Fibroblast of skin of left biceps (primary cell): Measurements from ENCODE around the gene ADARB2.

Source experiments
- DNase-seq, 2 experiments: peaks; one replicate each; pipeline ENCODE4 v3.0.0-alpha.2; 2013; ENCODE audit warnings: low read depth in 2 of 2

The ADARB2 gene

DNA sequence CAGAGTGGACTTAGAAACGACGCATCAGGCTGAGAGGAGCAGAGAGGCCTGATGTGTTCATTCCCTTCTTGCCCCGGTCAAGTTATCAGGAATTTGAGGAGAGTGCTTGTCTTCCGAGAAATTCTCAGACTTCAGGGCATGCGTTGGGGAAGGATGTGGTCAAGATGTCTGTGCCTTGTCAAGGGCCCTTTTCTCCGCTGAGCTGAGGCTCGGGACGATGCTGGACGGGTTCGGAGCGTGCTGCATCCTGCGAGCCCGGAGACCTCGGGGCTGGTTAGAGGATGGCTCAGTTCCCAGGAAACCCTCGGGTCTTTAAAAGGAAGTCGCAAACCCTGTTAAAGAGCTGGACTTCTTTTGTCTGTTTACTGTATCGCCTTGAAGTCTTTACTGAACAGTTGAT, 325.4 kb downstream of the ADARB2 start:
- no peak for DNase-seq

DNA sequence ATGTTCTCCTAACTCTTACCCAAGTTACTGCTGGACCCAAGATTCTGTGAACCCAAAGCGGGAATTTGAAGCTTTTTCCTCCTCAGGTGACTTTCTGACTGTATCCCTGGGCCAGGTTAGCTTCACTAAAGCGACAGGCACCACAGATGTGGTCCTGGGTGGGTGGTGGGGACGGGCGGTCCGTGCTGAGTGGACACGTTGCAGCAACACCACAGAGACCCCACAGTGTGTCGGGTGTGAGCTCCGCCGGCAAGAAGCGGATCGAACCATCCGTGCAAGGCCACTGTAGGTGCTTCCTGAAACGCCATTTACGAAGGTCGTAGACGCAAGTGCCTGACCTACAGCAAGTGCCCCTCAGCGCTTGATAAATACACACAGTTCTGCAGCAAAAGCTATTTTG, 325.9 kb downstream of the ADARB2 start:
- no peak for DNase-seq

DNA sequence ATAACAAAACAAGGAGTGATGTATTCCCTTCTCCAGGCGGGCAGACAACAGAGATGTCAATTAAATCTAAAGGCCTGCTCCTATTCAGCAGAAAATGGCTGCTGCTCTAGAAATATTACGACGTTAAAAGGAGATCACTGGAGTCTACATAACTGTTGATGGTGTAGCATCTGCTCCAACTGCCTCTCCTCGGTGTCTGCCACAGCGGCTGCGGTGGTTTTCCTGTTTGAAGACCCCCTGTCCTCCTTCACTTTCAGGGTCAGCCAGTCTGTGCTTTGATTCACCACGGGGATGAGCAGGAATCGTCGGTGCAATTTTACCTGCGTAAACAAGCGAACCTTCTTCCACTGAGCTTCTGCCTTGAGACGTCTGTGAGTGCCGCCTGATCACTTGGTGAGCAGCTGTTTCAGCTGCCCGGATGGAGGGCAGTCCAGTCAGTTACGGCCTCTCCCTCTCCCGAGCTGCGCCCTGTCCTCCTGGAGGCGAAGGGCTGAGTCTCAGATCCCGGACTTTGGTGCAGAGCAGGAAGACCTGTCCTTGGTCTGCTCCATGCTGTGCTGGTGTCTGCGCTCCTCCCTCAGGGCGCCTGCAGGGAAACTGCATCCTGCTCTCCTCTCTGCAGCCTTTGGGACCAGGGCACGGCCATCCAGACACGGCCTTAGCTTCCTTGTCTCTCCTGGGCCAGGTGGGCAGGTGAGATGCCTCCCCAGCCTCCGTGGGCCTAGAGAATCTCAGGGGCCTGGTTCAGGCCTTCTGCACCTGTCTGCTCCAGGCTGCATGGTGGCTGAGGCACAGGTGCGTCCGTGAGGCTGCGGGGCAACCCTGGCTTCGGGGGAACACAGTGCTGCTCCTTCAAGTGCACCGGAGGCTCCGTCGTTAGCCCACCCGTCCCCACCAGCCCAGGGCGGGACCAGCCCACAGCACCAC, 326.6 kb downstream of the ADARB2 start:
- DNase-seq, result no peak

DNA sequence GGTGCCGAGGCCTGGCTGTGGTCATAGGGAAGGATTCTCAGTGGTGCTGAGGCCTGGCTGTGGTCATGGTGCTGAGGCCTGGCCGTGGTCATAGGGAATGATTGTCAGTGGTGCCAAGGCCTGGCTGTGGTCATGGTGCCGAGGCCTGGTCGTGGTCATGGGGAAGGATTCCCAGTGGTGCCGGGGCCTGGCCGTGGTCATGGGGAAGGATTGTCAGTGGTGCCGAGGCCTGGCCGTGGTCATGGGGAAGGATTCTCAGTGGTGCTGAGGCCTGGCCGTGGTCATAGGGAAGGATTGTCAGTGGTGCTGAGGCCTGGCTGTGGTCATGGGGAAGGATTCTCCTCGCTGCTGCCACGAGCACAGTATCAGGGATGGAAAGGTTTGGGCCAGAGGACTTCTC, 327.3 kb downstream of the ADARB2 start:
- no peak for DNase-seq

DNA sequence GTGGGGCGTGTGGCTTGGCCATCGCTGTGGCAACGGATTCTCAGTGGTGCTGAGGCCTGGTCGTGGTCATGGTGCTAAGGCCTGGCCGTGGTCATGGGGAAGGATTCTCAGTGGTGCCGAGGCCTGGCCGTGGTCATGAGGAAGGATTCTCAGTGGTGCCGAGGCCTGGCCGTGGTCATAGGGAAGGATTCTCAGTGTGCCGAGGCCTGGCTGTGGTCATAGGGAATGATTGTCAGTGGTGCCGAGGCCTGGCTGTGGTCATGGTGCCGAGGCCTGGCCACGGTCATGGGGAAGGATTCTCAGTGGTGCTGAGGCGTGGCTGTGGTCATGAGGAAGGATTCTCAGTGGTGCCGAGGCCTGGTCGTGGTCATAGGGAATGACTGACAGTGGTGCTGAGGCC, 327.9 kb downstream of the ADARB2 start:
- no peak for DNase-seq

DNA sequence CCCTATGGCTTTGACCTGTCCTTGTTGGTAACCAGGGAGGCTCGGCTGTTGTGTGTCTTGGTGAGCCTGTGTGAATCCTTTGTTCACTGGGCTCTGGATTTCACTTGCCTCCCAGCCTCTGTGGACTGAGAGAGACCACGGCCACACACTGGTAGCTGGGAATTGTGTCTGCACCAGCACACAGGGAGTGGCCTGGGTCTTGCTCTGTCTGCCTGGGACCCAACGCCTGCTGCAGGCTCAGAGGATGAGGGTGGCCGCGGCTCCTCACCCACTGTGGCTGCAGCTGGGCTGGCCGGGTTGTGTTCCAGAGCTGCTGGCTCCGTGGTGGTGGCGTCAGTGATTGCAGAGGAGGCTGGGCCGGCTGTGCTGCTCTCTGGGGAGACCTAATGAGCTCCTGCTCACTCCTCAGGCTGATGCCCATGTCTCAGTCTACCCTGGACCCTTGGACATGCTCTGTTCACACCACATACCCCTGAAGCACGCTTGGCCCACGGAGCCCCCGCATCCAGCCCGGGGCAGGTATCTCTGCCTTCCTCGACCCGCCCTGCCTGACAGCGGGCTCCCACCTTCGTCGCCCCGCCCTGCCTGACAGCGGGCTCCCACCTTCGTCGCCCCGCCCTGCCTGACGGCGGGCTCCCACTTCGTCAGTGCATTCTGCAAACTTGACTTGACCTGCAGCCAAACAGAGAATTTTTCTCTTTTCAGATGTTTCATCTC, 328.5 kb downstream of the ADARB2 start:
- DNase-seq, result no peak

DNA sequence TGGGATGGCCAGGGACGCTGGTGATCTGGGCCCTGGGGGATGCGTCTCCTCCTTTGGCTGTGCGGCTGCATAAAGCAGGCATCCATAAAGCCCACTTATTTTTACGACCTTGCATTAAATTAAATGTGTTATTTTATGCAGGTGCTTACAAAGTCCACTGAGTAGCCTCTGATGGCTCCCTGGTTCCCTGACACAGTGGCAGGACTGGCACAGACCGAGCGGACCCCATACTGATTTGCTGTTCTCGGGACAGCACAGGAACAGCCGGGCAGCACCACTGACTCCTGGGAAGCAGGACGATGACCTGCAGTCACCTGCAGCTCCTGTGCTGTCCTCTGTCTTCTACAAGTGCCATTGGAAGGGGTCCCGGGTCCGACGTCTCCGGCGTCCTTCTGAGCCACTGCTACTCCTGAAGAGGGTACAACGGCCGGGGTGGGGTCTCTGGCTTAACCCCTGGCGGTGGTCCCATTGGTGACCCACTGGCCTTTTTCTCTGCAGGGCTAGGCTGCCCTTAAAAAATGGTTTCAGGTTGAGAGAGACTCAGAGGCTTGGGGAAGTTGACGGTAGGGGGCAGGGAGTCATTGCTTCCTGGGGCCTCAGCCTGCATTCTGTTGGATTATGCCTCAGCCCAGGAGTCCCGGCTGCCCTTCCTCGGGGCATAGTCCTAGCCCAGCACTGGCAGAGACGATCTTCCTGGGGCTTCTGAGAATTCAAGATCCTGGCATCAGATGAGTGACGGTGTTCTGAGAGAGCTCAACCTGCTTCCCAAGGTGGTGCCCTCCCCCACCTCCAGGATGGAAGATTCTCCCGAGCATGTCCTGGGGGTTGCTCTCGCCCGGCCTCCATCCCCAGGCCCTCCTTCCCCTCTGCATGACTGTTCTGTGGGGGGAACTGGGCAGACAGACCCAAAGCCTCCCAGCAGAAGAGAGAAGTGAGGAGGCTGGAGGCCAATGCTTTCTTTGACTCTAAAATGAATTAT, 330.1 kb downstream of the ADARB2 start:
- DNase-seq, result no peak

DNA sequence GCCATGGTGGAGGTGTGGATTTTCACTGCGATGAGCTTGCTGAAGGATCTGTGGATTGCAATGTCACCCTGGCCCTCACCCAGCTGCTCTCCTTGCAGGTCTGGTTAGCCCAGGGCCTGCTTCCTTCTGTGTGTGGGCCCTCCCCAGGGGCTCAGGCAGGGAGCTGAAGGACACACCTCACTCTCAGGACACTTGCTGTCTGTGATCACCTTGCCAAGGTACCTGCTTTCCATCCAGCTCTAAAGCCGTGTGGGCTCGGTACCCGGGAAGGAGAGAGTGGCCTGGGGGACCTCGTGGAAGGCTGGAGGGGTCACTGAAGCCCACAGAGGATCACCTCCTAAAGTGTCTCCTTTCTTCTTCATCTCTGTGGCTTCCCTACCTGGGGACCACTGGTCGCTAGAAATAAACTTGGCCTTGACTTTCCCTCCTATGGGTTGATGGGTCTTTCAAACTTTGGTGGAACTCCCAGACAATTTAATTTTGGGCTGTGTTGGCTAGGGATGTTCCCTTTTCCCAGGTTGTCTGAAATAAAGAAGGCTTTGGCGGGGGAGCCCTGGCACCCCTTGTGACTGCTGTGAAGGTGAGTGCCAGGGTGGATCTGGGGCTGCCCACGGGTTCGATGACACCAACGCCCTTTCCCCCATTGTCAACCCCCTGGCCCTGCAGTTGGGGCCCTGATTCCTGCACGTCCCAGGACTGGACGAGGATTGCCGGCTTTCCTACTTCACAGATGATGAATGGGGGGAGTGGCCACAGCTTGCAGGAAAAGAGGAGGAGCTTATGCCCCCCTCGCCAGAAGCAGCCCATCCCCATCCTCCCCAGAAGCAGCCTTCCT, 331.0 kb downstream of the ADARB2 start:
- no peak for DNase-seq

DNA sequence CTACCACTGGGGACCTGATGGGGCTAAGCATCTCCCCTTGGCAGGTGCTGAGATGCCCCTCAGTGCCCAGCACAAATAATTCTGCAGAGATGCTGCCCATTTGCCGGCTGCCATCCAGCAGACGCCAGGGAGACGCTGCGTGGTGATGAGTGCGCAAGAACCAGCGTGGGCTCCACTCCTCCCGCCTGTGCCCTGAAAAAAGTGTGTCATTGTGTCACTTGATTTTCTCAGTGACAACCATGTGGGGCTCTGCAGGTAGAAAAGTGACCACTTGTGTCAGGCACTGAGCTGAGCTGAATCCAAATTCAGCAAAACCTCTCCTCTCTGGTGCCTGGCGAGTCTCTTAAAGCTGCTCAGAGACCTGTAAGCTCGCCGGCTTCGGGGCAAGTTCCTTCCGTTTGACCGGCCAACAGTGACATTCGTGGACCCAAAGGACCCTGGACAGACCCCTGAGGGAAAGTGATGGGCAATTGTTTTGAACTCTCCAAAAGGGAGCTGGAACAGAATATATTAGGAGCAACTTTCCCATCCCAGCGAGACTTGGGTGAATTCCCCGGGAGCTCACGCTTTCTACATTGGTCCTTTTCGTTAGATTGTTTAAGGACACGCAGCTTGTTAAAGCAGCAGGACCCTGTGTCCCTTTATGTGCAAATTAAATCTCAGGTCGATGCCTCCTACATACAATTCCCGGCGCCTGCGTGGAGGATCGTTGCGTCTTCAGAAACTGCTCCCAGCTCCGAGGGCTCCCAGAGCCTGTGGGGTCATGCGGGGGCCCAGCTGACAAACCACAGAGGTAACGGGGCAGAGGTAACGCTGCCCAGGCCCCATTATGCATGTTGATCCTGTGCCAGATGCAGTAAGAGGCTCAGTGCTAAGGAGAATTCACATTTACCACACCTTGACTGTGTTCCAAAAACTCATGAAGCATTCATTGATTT, 332.7 kb downstream of the ADARB2 start:
- DNase-seq, result no peak

DNA sequence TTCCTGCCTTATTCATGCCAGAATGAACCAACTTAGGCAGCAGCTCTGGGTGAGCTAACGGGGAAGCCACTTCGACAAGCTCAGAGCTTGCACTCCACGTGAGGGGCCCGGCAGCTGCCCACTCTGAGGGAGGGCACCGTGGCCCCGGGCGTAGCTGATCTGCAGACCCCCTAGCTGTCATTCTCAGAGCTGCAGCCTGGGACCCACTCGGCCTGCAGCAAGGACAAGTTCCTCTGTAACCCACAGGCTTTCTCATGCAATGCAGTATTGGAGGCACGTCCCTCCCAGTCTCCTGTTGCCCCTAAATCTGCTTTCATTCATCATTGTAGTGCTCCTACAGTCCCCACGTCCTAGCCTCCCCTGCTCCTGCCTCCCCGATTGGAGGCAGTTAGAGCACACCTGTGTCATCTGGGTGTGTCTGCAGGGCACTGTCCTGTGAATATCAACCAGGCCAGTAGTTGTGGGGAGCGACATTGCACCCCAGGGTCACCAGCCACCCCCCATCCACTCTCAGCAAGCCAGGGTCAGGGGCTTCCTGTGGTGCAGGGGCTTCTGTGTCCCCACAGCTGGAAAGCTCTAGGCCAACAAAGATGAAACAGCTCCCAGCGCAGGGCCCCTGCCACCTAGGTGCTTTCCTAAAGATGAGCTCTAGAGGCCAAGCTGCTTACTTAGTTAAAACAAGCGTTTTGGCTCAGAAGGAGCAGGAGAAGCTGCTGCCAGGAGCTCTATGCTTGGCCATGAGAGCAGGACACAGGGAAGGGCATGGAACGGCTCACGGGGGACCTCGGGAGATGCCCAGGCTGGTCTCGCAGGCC, 333.6 kb downstream of the ADARB2 start:
- DNase-seq, result no peak

DNA sequence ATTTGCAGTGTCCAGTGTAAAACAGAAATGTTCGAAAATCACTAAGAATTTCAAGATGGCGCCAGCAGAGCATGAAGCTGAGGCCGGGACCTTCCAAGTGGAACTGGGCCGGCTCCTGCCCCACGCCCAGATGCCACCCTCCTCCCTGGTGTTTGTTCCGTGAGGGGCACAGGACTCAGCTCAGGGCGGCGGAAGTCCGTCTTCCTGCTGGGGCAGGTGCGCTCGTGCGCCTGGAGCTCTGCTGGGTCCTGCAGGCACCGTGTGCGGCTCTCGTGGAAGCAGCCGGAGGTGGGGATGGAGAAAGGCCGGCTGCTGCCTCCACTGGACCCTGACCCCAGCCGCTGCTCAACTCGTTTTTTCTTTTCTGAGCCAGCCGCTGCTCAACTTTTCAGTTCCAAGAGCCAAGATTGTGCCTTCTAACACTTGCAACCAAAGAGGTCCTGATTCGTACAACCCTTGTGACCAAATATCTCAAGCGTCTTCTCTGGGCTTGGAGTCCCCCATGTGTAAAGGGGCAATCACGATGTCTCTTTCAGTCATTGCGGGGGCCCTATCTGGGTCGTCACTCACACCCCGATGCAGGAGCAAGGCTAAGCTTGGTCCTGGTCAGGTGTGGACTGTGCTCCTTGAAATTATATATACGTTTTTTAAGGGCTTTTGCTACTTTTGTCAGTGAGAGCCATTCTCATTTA, 334.4 kb downstream of the ADARB2 start:
- DNase-seq, result no peak

DNA sequence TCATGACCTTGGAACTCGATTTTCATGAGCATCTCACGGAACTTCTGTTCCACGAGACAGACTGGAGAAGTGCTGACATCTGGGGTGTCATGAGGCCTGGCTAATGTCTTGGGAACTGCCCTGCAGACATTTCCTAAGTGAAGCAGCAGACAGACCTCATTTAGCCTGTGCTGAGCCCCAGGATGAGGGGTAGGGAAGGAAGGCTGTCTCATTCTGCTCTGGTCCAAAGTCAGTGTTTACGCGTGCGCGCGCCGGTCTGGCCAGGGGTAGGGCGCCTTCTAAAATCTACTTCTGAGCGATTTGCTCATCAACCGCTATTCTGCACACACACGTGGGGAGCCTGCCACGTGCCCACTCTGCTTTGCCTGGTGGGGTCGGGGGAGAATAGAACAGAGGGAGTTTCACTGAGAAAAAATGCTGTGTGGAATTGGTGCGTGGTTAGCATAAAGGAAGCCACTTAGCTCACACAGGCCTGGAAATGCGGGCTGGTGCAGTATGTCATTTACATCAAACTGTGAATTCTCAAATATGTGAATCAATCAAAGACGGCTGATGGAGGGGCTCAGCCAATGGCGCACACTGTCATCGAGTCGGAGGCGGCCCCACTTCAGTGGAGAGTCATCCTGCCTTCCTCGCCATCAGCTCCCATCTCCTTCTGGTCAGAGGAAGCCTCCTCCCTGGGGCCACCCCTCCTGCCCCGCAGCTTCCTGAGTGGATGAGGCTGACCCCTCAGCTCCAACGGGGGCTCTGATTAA, 335.1 kb downstream of the ADARB2 start:
- no peak for DNase-seq

DNA sequence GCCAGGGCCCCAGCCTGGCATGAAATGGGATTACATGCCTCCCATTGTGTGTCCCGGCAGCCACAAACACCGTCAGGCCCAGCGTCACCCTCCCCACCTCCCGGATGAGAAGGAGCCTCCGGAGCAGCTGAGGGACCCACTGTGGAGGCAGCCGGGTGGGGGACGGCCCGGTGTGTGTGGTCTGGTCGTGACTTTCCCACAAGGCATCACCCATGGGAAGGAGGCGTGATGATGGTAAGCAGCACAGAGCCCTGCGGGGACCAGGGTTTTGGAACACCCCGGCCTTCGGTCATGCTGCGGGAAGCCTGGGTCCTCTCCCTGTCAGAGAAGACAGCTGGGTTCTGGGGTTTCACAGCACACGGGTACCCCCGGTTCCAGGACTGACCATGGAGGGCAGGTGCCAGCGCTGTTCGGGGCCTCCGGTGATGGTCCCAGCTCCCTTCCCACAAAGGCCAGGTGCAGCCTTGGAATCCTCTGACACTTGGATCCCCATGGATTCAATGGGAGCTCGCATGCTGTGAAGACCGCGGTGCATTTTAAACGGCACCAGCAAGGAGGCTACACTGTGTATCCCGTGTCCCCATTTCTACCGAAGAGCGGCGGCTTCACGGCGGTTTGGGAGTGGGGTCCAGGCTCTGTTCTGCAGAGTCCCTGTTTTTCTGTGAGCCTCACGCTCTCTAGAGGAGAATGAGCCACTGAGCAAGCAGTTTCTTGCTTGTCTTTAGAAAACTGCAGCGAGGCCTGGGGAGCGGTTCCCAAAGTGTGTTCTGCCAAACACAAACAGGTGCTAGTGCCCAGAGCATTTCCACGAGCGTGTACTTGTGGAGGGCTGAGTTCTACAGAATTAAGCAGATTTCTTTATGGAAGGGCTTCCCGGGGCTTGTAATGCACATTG, 336.0 kb downstream of the ADARB2 start:
- no peak for DNase-seq

DNA sequence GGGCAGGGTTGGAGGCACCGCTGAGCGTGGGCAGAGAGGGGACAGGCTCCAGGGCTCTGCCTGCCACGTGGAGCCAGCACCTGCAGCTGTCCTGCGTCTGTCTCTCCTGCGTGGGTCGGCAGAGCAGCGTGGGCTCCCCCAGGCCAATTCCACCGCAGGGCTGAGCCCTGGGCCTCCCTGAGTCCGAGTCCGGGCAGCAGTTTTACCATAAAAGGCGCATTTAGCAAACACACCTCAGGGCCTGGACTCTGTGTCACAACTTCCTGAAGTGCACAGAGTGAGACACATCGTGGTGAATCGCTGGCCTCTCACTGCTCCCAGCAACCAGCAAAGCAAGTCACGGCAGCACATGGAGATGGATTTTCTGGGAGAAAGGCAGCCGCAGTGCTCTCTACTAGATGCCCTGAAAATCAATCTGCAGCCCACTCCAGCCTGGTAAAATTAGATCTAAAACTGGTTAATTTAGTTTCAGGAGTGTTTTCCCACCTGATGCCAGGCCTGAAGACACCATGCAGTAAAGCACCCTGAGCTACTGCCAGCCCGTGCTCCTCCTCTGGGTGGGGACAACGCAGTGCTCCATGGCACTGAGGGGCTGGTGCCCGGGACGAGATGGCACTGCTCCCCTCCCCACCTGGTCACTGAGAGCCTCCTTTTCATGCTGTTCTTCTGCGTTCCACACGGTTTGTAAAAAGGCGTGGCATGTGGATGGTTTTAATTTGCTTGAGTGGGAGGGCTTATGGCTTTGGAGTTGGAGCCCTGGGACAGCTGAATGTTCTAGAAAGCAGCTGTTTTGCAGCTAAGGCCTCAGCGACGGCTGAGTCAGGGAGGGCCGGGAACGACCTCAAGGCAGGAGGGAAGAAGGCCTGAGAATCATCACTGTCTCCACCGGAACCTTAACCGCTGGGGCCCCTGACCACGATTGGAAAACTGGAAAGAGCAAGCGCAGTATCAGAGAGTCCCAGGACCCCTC, 336.9 kb downstream of the ADARB2 start:
- DNase-seq, result no peak

DNA sequence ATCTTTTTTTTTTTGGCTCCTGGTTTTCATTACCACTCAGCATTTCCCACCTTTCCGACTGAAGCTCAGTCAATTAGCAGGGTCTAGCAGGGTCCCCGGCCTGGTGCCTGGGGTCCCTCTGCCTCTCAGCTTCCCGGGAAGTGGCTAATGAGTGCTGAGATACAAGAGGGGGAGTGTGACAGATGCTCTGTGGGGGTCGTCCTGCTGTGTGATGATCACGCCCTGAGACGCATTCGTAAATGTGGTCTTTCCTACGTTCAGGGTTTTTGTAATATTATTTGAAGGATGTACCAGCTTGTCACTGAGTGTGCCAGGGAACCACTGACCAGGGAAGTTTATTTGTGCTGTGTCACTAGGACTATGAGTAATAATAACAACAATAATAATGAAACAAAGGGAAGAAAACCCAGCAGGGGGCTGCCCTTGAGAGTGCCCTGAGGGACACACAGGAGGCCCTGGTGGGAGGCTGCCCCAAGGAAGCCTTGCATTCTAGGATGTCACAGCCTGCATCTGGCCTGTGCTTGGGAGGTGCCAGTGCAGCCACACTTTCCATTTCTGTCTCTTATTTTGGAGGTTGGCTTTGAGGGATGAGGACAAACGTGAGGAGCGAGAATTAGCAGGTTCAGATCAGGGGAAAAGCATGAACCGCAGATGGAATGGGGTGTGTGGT, 337.8 kb downstream of the ADARB2 start:
- DNase-seq, result no peak
